Measurements from ENCODE around the gene ZNF146.
"Not testable (repeated sequence)": the region's sequence is repeated elsewhere in the genome, so short reads cannot be mapped to it uniquely, and the experiment has no call there.

ZNF146 gene

DNA sequence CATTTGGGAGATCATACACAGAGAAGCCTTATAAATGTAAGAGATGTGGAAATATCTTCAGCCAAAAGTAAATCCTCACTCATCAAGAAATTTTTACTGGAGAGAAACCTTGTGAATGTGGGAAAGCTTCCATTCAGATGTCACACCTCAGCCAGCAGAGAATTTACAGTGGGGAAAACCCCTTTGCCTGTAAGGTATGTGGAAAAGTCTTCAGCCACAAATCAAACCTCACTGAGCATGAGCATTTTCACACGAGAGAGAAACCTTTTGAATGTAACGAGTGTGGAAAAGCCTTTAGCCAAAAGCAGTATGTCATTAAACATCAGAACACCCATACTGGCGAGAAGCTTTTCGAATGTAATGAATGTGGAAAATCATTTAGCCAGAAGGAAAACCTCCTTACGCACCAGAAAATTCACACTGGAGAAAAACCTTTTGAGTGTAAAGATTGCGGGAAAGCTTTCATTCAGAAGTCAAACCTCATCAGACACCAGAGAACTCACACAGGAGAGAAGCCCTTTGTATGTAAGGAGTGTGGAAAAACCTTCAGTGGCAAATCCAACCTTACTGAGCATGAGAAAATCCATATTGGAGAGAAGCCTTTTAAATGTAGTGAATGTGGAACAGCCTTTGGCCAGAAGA is 21.5 kb downstream of the ZNF146 start:
- DNase-seq: no peak

GRCh38 chr19:36236946-36237310 is 22.0 kb downstream of the ZNF146 start:
- no peak for DNase-seq

DNA sequence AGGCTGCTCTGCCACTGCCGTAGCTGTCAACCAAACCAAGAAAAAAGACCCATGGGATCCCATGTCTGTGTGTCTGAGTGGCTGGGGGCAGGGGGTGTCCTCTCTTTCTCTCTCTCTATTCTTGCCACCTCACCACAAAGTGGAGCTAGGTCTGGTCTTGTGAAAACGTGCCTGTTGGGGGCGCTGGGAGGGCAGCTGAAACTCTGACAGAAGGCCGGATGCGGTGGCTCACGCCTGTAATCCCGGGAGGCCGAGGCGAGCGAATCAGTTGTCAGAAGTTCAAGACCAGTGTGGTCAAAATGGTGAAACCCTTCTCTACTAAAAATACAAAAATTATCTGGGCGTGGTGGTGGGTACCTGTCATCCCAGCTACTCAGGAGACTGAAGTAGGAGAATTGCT is 29.2 kb downstream of the ZNF146 start:
- DNase-seq: no peak

- no peak for DNase-seq
These were observed 30.5 kb downstream of the ZNF146 start for GRCh38 chr19:36245210-36246005.

GRCh38 chr19:36246006-36246481 is 31.1 kb downstream of the ZNF146 start:
- DNase-seq: no peak

DNA sequence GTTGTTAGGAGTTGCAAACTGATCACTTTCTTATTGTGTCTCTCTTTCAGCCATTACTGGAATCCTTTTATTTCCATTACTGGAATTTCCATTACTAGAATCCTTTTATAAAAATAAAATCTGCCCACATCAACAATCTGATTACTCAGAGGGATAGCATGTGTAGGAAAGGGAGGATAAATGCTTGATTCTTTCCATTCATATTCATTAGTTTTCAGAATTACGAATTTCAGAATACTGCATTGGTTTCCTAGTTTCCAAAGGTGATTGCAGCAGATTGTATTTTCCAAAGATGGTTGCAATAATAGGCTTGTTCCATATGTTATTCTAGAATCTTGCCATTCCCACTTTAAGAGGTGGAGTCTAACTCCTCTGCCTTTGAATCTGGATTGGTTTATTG is 37.1 kb downstream of the ZNF146 start:
- DNase-seq: no peak

DNA sequence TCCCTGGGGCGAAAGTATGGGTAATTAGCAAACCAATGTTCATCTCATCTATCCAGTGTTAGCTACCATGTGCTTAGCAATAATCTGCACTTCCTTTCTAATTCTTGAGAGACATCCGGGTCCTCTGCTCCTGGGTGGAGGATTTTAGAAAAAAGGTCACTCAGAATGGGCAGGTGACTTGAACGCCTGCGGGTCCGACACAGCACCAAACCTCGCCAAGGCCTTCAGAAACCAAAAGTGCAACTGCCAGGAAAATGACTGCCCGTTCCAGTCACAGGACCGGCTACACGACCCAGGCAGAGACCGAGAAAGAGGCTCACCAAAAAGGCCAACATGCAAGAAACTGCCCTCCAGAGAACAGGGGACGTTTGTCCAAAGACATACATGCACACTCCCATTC is 39.9 kb downstream of the ZNF146 start:
- no peak for DNase-seq

DNA sequence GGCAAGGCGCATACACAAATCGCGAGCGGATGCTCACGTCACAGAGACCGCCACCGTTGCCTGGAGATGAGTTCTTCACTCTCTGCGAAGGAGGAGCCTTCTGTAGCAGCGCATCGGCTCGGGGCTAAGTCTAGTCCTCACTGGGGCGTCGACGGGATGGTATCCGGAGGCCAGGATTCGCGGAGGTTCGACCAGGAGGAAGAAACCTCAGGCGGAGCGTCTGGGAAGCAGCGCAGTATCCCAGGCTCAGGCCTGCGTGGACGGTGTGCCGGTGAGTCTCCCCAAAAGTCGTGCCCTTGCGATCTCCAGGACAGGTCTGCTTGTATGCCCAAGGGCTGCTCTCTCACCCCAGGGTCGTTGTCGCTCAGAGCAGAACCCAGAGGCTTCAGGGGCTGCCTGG is 40.4 kb downstream of the ZNF146 start:
- no peak for DNase-seq

DNA sequence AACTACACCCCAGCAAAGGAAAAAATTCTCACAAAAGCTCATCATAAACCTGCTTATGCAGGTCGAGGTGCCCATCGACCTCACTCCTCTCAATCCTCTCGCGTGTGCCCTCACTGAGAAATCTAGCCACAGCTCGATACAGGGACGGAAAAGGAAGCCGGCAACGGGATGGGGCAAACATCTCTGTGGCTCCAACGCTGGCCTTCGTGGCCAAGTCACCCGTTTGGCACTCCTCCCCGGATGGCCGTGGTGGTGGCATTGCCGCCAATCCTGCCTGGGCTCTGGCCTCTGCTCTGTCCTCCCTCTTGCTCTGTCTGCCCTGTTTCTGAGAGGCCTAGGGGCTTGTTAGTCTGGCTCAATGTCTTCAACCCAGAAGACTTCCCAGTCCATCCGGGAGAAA is 41.2 kb downstream of the ZNF146 start:
- no peak for DNase-seq

DNA sequence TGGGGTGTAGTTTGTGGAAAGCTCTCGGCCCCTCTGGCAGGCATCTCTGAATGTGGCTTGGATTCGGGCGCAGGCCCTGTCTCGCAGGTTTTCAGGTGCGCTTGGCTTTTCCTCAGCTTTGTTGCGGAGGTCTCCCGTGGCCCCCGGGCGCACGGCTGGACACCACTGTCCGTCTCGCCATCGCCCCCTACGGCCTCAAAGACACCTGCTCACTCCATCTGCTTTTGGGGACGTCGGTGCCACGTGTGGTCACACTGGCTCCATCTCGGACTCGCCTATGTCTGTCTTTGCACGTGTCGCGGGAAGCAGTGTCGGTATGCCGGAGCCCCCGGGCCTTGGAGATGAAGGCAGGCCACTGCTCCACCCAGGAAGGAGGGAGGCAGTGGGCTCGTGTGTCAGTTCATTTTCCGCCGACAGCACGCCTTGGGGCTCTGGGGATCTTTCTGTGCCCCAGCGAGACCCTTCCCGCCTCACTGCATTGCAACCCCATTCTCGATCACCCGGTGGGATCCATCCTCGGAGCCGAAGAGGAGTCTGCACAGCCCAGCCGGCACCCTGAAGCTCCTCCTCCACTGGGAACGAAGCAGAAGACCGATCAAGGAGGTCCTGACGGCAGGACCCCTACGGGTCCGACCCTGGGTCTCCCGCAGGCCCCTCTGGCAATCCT is 42.1 kb downstream of the ZNF146 start:
- no peak for DNase-seq

DNA sequence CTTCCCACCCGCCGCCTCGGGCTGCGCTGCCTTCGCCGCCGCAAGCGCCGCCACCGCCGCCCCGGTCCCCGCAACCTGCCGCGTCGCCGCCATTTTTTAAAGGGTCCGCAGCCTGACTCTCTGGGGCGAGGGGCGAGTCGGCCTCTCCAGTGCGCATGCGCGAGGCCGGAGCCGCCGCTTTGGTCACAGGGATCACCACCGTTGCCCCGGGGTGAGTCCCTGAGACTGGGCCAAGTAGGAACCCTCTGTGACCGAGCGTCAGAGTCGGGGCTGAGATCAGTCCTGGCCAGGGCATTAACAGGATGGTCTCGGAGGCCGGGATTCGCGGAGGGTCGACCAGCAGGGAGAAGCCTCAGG is 42.6 kb downstream of the ZNF146 start:
- no peak for DNase-seq

DNA sequence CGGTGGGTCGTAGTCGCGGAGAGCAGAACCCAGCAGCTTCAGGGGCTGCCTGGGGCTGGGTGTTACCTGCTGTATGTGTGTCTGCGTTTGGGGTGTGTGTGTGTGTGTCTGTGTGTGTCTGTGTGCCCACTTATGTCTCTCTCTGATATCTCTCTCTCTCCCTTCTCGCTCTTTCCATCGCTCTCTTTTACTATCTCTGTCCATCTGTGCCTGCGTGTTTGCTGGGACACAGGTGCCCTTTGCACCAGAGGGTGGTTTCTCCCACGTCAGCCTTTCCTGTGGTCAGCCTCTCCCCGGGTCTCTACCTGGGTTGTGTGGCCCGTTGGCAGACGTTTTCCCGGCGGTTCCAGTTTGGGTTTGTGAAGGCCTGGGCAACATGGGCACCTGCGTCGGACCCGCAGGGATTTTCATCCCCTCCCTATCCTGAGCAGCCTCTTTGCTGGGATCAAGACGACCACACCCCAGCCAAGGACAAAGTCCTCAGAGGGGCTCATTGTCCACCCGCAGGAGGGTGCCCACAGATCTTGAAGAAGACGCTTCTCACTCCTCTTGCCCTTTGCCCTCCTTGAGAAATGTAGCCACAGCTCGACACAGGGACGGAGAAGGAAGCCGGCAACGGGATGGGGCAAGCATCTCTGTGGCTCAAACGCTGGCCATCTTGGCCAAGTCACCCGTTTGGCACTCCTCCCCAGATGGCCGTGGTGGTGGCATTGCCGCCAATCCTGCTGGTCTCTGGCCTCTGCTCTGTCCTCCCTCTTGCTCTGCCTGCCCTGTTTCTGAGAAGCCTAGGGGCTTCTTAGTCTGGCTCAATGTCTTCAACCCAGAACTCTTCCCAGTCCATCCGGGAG is 43.3 kb downstream of the ZNF146 start:
- DNase-seq: no peak

DNA sequence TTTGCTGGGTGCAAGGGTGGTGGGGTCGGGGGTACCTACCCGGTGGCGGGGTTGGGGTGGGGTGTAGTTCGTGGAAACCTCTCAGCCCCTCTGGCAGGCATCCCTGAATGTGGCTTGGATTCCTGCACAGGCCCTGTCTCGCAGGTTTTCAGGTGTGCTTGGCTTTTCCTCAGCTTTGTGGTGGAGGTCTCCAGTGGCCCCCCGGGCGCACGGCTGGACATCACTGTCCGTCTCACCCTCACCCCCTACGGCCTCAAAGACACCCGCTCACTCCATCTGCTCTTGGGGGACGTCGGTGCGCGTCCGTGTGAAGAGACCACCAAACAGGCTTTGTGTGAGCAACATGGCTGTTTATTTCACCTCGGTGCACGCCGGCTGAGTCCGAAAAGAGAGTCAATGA is 44.3 kb downstream of the ZNF146 start:
- no peak for DNase-seq

GRCh38 chr19:36265064-36265463 is 50.2 kb downstream of the ZNF146 start:
- no peak for DNase-seq

- no peak for DNase-seq
These were observed 51.0 kb downstream of the ZNF146 start for GRCh38 chr19:36265856-36266374.

- DNase-seq: no peak
These were observed 51.6 kb downstream of the ZNF146 start for GRCh38 chr19:36266375-36266961.

DNA sequence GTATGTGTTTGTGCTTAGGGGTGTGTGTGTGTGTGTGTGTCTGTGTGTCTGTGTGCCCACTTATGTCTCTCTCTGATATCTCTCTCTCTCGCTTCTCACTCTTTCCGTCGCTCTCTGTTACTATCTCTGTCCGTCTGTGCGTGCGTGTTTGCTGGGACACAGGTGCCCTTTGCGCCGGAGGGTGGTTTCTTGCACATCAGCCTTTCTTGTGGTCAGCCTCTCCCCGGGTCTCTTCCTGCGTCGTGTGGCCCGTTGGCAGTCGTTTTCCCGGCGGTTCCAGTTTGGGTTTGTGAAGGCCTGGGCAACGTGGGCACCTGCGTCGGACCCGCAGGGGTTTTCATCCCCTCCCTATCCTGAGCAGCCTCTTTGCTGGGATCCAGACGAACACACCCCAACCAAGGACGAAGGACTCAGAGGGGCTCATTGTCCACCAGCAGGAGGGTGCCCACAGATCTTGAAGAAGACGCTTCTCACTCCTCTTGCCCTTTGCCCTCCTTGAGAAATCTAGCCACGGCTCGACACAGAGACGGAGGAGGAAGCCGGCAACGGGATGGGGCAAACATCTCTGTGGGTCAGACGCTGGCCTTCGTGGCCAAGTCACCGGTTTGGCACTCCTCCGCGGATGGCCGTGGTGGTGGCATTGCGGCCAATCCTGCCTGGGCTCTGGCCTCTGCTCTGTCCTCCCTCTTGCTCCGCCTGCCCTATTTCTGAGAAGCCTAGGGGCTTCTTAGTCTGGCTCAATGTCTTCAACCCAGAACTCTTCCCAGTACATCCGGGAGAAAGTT is 52.3 kb downstream of the ZNF146 start:
- no peak for DNase-seq

GRCh38 chr19:36268081-36268480 is 53.2 kb downstream of the ZNF146 start:
- DNase-seq: not testable (repeated sequence)

DNA sequence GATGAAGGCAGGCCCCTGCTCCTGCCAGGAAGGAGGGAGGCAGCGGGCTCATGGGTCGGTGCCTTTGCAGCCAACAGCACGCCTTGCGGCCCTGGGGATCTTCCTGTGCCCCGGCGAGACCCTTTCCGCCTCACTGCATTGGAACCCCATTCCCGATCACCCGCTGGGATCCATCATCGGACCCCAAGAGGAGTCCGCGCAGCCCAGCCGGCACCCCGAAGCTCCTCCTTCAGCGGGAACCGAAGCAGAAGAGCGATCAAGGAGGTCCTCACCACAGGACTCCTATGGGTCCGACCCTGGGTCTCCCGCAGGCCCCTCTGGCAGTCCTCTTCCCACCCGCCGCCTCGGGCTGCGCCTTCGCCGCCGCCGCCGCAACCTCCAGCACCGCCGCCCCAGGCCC is 53.7 kb downstream of the ZNF146 start:
- DNase-seq: not testable (repeated sequence)

- not testable (repeated sequence) for DNase-seq
These were observed 54.4 kb downstream of the ZNF146 start for GRCh38 chr19:36269295-36269694.
